GM18498 (cell line): ENCODE data around the gene EZR.

ENCODE experiments used
- ATAC-seq: cut with Tn5 transposase; IDR thresholded peaks from one replicate; pipeline ENCODE4 v1.9.1; 2021; ENCODE audit warnings: mild to moderate bottlenecking, moderate library complexity; ENCODE audit not compliant: unreplicated experiment

The EZR gene

DNA sequence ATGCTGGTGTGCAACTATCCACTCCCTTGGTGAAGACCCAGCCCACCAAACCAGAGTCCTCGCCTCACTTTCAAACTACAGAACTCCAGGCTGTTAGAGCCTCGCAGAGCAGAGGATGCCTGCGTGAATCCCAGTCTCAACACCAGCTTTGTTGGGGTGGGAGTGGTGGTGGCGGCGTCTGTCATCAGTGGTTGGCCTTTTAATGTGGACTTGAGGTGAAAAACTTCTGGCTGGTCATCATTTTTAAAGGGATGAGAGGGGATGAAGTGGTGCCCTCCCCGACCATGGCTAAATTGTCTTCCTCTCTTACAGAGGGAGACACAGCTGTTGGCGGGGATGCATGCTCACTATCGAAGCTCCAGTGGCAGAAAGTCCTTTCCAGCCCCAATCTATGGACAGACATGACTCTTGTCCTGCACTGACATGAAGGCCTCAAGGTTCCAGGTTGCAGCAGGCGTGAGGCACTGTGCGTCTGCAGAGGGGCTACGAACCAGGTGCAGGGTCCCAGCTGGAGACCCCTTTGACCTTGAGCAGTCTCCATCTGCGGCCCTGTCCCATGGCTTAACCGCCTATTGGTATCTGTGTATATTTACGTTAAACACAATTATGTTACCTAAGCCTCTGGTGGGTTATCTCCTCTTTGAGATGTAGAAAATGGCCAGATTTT, 54.9 kb downstream of the EZR start:
- no peak for ATAC-seq

GRCh38 chr6:158763434-158764182, 55.6 kb downstream of the EZR start:
- ATAC-seq = no peak

GRCh38 chr6:158762787-158763433, 56.3 kb downstream of the EZR start:
- ATAC-seq = no peak

- no peak for ATAC-seq
These were observed 57.4 kb downstream of the EZR start for GRCh38 chr6:158761746-158762145.

DNA sequence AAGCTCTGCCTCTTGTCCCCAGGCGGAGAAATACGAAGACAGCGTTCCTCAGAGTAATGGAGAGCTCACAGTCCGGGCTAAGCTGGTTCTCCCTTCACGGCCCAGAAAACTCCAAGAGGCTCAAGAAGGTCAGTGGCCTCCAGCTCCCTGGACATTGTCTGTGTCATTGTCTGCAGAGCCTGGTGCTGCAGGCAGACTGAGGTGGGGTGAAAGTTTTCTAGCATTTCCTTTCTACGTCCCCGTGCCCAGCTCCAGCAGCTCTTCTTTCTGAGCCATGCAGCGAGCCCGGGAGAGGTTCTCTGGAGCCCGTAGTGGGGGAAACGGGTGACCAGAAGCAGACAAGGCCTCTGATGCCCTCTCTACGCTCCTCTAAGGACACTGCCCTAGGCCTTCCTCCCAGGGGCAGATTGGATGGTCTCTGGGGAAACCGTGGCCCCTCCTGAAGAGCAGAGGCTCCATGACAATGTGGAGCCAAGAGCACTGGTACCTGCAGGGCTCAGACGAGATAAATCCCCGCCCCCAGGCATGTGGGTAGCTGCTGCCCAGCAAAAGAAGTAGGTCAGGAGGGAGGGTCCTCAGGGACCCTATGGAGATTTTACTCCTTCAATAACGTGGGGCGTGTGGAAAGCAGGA, 58.4 kb downstream of the EZR start:
- no peak for ATAC-seq

DNA sequence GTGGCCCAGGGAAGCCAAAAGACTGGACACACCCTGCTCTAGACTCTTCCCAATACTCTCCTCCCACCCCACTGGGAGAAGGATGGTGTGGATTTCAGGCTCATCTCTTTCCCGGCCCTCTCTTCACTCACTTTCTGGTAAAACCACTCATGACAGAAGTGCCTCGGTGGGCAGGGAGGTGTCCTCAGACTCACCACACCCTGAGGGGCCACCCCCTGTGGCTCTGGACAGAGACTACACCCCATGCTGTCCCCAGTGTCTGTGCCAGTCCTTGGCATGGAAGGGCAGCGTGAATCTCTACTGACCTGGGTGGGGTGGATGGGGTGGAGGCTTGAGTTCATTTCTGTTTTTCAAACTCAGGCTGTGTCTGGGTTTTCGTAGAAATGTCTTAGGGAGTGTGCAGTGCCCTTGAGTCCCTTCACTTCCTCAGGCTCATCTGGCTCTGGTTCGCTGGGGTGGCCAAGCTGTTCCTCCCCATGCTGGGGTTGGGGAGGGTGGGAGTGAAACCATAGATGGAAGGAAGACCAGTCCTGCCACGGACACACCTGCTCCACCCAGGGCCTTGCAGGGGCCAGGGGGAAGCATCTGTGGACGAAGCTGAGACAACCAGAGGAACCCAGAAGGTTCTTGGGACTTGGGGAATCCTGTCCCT, 59.1 kb downstream of the EZR start:
- ATAC-seq = no peak

DNA sequence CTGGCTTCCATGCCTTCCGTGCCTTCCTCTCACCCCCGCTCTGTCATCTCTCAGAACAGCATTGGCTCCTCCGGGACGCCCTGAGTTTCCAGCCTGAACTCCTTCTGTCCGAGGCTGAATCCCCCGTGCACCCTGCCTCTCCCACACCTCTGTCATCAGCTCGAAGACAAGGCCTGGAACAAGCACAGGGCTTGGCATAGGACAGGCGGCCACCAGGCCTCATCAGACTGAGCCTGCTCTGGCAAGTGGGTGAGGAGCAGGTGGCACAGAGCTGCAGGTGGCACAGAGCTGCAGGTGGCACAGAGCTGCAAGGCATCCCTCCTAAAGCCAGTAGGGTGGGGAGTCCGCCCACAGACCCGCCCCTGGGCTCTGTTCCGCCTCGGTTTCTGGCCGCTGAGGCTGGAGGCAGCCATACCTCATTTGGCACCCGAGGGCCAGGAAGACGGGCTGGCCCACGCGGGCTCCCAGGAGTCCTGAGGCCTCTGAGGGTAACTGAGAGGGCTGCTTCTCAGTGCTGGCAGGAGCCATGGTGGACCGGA, 60.2 kb downstream of the EZR start:
- no peak for ATAC-seq

DNA sequence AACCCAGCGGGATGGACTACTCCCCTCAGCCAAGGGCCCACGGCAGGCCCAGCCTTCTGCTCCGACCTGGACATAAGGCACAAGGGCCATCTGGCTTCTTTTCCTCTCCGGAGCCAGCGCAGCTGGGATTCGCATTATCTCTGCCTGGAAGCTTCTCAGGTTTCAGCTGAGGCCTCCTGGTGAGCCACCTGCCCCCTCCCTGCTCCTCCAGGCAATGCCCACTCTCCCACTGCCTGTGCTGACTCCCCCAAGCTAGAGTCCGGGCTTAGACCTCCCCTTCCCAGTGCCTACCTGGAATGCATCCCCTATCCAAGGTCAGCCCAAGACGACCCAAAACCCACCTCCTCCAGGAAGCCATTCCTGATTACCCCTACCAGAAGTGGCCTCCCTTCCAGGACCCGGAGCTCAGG, 60.7 kb downstream of the EZR start:
- no peak for ATAC-seq

- no peak for ATAC-seq
These were observed 61.4 kb downstream of the EZR start for GRCh38 chr6:158757753-158758090.

- ATAC-seq = no peak
These were observed 62.0 kb downstream of the EZR start for GRCh38 chr6:158756977-158757752.

DNA sequence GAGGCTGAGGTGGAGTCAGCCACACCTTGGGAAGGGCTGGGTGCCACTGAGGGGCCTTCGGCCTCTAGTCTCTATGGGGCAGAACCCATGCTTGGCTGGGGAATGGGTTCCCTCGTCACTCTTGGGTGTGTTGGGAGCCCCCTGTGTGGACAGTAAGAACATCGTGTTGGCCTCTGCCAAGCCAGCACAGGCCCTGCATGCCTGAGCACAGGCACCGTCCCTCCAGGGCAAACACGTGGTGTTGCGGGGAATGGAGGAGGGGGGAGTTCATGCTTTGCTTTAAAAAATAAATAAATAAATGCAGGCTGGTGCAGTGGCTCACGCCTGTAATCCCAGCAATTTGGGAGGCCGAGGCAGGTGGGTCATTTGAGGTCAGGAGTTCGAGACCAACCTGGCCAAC, 63.0 kb downstream of the EZR start:
- ATAC-seq = no peak

- no peak for ATAC-seq
These were observed 63.5 kb downstream of the EZR start for GRCh38 chr6:158755636-158756035.

- no peak for ATAC-seq
These were observed 64.4 kb downstream of the EZR start for GRCh38 chr6:158754738-158755137.

GRCh38 chr6:158753811-158754210, 65.4 kb downstream of the EZR start:
- no peak for ATAC-seq

DNA sequence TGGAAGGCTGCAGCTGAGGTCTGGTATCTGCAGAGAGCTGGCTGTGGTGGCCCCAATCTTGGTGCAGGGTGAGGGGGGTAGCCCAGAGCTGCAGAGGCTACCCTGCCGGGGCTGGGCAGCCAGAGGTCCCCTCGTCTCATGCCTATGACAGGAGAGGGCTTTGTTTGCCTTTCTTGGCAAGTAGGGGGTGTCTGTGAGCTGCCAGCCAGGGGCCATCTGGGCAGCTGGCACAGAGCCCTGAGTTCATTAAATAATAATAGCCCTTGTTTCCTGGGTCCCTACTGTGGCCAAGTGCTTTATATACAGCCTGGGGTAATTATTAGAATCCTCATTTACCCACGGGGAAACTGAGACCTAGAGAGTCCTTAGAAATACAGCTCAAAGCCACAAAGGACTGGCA, 66.6 kb downstream of the EZR start:
- no peak for ATAC-seq

- no peak for ATAC-seq
These were observed 67.2 kb downstream of the EZR start for GRCh38 chr6:158751921-158752320.

GRCh38 chr6:158751224-158751623, 67.9 kb downstream of the EZR start:
- ATAC-seq = no peak

DNA sequence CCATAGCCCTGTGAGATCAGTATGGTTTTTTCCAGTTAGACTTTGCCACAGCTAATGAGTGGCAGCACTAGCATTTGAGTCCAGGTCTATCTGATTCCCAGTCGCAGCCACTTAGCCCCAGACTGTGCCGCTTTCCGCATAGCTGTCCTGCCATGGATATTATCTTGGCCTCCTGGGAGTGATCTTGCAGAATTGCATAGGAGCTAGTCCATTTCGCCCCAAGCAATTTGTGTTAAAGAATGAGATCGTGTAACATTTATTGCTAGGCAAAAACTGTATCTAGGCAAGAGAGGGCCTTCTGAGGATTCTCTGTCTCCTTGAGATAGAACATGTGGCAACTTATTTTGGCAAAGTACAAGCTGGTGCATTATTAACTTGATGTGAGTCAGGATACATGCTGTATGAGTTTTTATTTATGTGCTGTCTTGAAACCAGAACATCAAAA, 74.2 kb downstream of the EZR start:
- ATAC-seq = no peak

DNA sequence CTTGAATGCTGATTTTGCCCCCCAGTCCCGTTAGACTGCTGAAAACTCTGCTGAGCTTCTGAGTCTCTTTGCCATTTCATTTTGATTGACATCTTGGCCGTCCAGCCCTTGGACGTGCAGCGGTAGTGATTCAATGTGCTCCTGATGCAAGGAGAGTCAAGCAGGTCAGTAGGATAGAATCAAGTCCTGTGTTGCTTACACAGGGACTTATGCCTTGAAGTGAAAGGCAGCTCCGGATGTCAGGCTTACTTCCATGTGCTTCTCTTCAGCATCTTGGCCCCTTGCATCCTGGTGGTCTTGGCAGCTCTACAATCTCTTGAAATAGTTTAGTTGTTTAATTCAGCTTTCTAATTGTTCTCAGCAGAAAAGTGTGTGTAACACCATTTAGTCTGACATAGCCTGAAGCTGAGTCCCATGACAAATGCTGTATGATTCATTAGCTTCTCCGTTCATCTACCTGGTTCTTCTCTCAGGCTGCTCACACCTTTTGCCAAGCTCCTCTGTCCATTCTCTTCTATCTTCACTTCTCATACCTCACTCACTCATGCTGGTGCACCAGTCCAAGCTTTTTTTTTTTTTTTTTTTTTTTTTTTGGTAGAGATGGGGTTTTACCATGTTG, 76.0 kb downstream of the EZR start:
- no peak for ATAC-seq

GRCh38 chr6:158739673-158740072, 79.5 kb downstream of the EZR start:
- no peak for ATAC-seq
